ENCODE measurements around the gene VEGFB.

Gene VEGFB

GRCh38 chr11:64247729-64248531 lies 13.5 kb downstream of the VEGFB start:
- DNase-seq (ENCODE audit: low read depth in 2 of 2): no peak

- DNase-seq (ENCODE audit: low read depth in 2 of 2): no peak
Measured at GRCh38 chr11:64248578-64248977, 14.2 kb downstream of the VEGFB start.

GRCh38 chr11:64249038-64249437 lies 14.7 kb downstream of the VEGFB start:
- DNase-seq (ENCODE audit: low read depth in 2 of 2): no peak

- no peak for DNase-seq (ENCODE audit: low read depth in 2 of 2)
Measured at GRCh38 chr11:64249563-64250414, 15.4 kb downstream of the VEGFB start.

- DNase-seq (ENCODE audit: low read depth in 2 of 2): no peak
Measured at GRCh38 chr11:64250415-64251015, 16.1 kb downstream of the VEGFB start.

- DNase-seq (ENCODE audit: low read depth in 2 of 2): no peak
Measured at GRCh38 chr11:64251016-64251752, 16.8 kb downstream of the VEGFB start, which contains the start of gene PLCB3. Gene PLCB3, plus strand, starts transcription at chr11:64251530. Its CDS starts 120 bp downstream, at chr11:64251650.

- DNase-seq (ENCODE audit: low read depth in 2 of 2): no peak
Measured at GRCh38 chr11:64251753-64252002, 17.3 kb downstream of the VEGFB start.

GRCh38 chr11:64252003-64252872 lies 17.9 kb downstream of the VEGFB start:
- no peak for DNase-seq (ENCODE audit: low read depth in 2 of 2)

- no peak for DNase-seq (ENCODE audit: low read depth in 2 of 2)
Measured at GRCh38 chr11:64253043-64253442, 18.7 kb downstream of the VEGFB start.

GRCh38 chr11:64253481-64253880 lies 19.1 kb downstream of the VEGFB start:
- no peak for DNase-seq (ENCODE audit: low read depth in 2 of 2)

GRCh38 chr11:64254326-64254725 lies 19.9 kb downstream of the VEGFB start:
- no peak for DNase-seq (ENCODE audit: low read depth in 2 of 2)

GRCh38 chr11:64255135-64256128 lies 21.0 kb downstream of the VEGFB start:
- DNase-seq (ENCODE audit: low read depth in 2 of 2): no peak

- no peak for DNase-seq (ENCODE audit: low read depth in 2 of 2)
Measured at GRCh38 chr11:64256300-64256699, 21.9 kb downstream of the VEGFB start.

- no peak for DNase-seq (ENCODE audit: low read depth in 2 of 2)
Measured at GRCh38 chr11:64258356-64258755, 24.0 kb downstream of the VEGFB start.

GRCh38 chr11:64258946-64259532 lies 24.7 kb downstream of the VEGFB start:
- no peak for DNase-seq (ENCODE audit: low read depth in 2 of 2)

- no peak for DNase-seq (ENCODE audit: low read depth in 2 of 2)
Measured at GRCh38 chr11:64259533-64260067, 25.2 kb downstream of the VEGFB start.

- no peak for DNase-seq (ENCODE audit: low read depth in 2 of 2)
Measured at GRCh38 chr11:64260147-64260708, 25.8 kb downstream of the VEGFB start.

- DNase-seq (ENCODE audit: low read depth in 2 of 2): no peak
Measured at GRCh38 chr11:64261556-64262080, 27.2 kb downstream of the VEGFB start.
